ENCODE results near the gene AVPR2. TPM values are rescaled to one million over a fixed set of nuclear protein-coding genes. Genes with fewer than 3 reads are reported as not detected.

AVPR2 gene
- total RNA-seq, 1 experiment from 2014 or later = 3.2 TPM

DNA sequence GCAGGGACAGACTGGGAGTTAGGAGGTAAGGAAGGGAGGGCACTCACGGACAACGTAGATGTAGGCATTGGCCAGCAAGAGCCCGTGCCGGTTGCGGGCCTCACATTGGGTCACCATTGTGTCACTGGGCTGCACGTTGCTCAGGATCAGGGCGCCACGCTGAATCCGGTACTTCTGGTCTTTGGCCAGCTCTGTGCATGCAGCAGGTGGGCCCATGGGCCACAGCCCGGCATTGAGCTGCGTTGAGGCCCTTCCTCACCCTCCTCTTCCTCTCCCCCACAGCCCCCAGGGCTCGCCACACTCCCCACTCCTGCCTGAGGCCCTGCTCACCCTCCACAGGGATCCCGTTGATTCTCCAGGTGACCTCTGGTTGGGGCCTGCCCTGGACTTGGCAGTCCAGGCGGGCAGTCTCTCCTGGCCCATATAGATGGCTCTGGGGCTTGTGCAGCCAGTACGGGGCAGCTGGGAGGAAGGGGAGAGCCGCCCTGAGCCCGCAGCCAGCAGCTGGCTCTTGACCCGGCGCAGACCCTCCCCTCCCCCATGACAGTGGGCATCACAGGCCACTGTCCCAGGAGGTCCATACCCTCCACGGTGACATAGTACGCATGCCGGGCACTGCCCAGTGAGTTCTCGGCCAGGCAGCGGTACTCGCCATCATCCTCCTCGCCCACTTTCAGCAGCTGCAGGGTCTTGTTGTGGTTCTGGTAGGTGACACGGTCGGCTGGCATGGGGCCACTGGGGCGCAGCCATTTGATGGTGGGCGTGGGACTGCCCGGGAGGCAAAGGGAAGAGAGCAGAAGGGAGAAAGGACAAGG lies 34.8 kb upstream of the AVPR2 start:
- Histone ChIP-seq H3K36me3 (ENCODE audit: low read depth) (no peaks in the 10 kb centered on the region), H3K4me2 (no peak overlapping the region), H3K27me3 (ENCODE audit: insufficient read depth, low read depth) (no peaks in the 10 kb centered on the region), H4K20me1 (ENCODE audit: insufficient read depth) (no peaks in the 10 kb centered on the region), H3K4me3 (no peak overlapping the region), H3K27ac (no peak overlapping the region), H3F3A (ENCODE audit: insufficient read depth, low read depth) (no peaks in the 10 kb centered on the region), H3K4me1 (replicated peaks; ENCODE audit: insufficient read depth) (no peaks in the 10 kb centered on the region), H3K9me2 (ENCODE audit: insufficient read depth) (no peaks in the 10 kb centered on the region), H3K79me2 (ENCODE audit: low read depth) (no peaks in the 10 kb centered on the region), H2AFZ (no peak overlapping the region), H3K9me3 (ENCODE audit: insufficient read depth, low read depth) (no peaks in the 10 kb centered on the region)
- ChIA-PET CTCF (no interaction called here), POLR2A (ENCODE audit: unreplicated experiment) (no interaction called here)
- intact Hi-C loops (cut with micrococcal nuclease; ENCODE audit: unreplicated experiment) = no loop called here
- BruUV-seq (replicated peaks) = no TSS peak
- TF ChIP-seq, protein P1, sequence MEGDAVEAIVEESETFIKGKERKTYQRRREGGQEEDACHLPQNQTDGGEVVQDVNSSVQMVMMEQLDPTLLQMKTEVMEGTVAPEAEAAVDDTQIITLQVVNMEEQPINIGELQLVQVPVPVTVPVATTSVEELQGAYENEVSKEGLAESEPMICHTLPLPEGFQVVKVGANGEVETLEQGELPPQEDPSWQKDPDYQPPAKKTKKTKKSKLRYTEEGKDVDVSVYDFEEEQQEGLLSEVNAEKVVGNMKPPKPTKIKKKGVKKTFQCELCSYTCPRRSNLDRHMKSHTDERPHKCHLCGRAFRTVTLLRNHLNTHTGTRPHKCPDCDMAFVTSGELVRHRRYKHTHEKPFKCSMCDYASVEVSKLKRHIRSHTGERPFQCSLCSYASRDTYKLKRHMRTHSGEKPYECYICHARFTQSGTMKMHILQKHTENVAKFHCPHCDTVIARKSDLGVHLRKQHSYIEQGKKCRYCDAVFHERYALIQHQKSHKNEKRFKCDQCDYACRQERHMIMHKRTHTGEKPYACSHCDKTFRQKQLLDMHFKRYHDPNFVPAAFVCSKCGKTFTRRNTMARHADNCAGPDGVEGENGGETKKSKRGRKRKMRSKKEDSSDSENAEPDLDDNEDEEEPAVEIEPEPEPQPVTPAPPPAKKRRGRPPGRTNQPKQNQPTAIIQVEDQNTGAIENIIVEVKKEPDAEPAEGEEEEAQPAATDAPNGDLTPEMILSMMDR (conservative IDR thresholded peaks at IDR 0.05) = no peak
- TF ChIP-seq EZH2 (IDR thresholded peaks at IDR 0.05; ENCODE audit: low read depth) = no peak
- no peak for DNase-seq

DNA sequence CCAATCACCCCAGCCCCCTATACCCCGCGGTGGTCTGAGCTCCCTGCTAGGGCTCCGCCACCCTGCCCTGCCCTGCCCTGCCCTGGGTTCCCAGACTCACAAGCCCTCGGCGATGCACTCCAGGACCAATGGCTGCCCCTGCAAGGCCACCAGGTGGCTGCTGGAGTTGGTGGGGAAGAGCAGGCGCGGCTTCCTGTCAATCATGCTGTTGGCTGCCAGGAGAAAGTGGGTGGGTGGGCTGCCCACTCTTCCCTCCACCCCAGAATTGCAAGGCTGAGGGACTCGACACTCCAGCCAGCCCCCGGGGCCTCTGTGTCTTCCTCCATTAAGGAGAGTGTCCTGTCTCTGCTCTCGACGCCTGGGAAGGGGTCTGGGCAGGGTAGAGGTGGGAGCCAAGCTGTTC lies 34.2 kb upstream of the AVPR2 start:
- no peaks in the 10 kb centered on the region for H3K79me2 ChIP-seq (ENCODE audit: low read depth)
- no peak overlapping the region for H3K4me2 ChIP-seq
- H3K9me2 ChIP-seq (ENCODE audit: insufficient read depth) = no peaks in the 10 kb centered on the region
- POLR2A ChIA-PET (ENCODE audit: unreplicated experiment) = no interaction called here
- TF ChIP-seq EZH2 (IDR thresholded peaks at IDR 0.05; ENCODE audit: low read depth) = no peak
- TF ChIP-seq, protein P1 (conservative IDR thresholded peaks at IDR 0.05) = no peak
- intact Hi-C loops (cut with micrococcal nuclease; ENCODE audit: unreplicated experiment) = no loop called here
- no TSS peak for BruUV-seq (replicated peaks)
- no peak overlapping the region for H3K4me3 ChIP-seq
- H3K27ac ChIP-seq = no peak overlapping the region
- no peaks in the 10 kb centered on the region for H3K36me3 ChIP-seq (ENCODE audit: low read depth)
- no peaks in the 10 kb centered on the region for H3K9me3 ChIP-seq (ENCODE audit: insufficient read depth, low read depth)
- DNase-seq = no peak
- H2AFZ ChIP-seq = no peak overlapping the region
- no peaks in the 10 kb centered on the region for H3K27me3 ChIP-seq (ENCODE audit: insufficient read depth, low read depth)
- no peaks in the 10 kb centered on the region for H4K20me1 ChIP-seq (ENCODE audit: insufficient read depth)
- H3F3A ChIP-seq (ENCODE audit: insufficient read depth, low read depth) = no peaks in the 10 kb centered on the region
- no peaks in the 10 kb centered on the region for H3K4me1 ChIP-seq (replicated peaks; ENCODE audit: insufficient read depth)
- CTCF ChIA-PET = no interaction called here

DNA sequence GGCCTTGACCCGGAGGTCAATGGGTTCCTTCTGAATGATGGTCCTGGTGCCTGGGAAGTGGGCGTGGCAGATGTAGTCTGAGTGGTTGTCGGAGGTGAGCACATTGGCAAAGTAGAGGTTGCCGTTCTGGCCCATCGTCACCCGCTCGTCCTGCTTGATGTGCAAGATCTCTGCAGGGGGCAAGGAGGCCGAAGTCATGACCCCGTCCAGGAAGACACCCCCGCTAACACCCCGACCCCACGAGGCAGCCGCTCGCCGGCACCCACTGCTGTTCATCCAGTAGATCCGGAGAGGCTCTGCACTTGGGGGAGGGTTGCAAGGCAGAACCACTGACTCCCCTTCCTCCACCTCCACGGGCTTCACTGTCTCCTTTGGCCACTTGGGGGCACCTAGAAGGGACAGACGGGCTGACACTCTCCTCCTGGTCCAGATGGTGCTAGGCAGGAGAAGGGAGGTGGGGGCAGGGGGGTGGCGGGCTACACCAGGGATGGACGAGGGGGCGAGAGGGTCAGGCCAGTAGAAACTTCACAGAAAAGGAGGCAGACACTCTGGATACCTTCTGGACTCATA lies 33.6 kb upstream of the AVPR2 start:
- no peak for DNase-seq
- no peak overlapping the region for H2AFZ ChIP-seq
- CTCF ChIA-PET = no interaction called here
- POLR2A ChIA-PET (ENCODE audit: unreplicated experiment) = no interaction called here
- H3F3A ChIP-seq (ENCODE audit: insufficient read depth, low read depth) = no peaks in the 10 kb centered on the region
- no peak overlapping the region for H3K4me3 ChIP-seq
- H4K20me1 ChIP-seq (ENCODE audit: insufficient read depth) = no peaks in the 10 kb centered on the region
- H3K9me3 ChIP-seq (ENCODE audit: insufficient read depth, low read depth) = no peaks in the 10 kb centered on the region
- H3K79me2 ChIP-seq (ENCODE audit: low read depth) = no peaks in the 10 kb centered on the region
- no peak overlapping the region for H3K4me2 ChIP-seq
- no peaks in the 10 kb centered on the region for H3K36me3 ChIP-seq (ENCODE audit: low read depth)
- intact Hi-C loops (cut with micrococcal nuclease; ENCODE audit: unreplicated experiment) = no loop called here
- H3K27me3 ChIP-seq (ENCODE audit: insufficient read depth, low read depth) = no peaks in the 10 kb centered on the region
- no peak for TF ChIP-seq EZH2 (IDR thresholded peaks at IDR 0.05; ENCODE audit: low read depth)
- TF ChIP-seq, protein P1 (conservative IDR thresholded peaks at IDR 0.05) = no peak
- no peaks in the 10 kb centered on the region for H3K9me2 ChIP-seq (ENCODE audit: insufficient read depth)
- no peak overlapping the region for H3K27ac ChIP-seq
- H3K4me1 ChIP-seq (replicated peaks; ENCODE audit: insufficient read depth) = no peaks in the 10 kb centered on the region
- BruUV-seq (replicated peaks) = no TSS peak

Data from PC-9 (cell line).